ENCODE data around the gene YJEFN3.

Gene YJEFN3

GRCh38 chr19:19534556-19535265 lies 6.0 kb downstream of the YJEFN3 start:
- no peak for DNase-seq
- in situ Hi-C loops (cut with MboI; ENCODE audit: low pct_unique_long_range_greater_than_20kb, low sequenced_read_pairs) = loop anchor here (10.0 to 25.0 kb wide), 2 partner anchors 110 to 403 kb away; partner anchors contain the start of gene GMIP

- DNase-seq = no peak
- in situ Hi-C loops (cut with MboI; ENCODE audit: low pct_unique_long_range_greater_than_20kb, low sequenced_read_pairs) = loop anchor here (10.0 to 25.0 kb wide), 2 partner anchors 109 to 402 kb away; partner anchors contain the start of gene GMIP
Measured at GRCh38 chr19:19535311-19536191, 6.8 kb downstream of the YJEFN3 start.

DNA sequence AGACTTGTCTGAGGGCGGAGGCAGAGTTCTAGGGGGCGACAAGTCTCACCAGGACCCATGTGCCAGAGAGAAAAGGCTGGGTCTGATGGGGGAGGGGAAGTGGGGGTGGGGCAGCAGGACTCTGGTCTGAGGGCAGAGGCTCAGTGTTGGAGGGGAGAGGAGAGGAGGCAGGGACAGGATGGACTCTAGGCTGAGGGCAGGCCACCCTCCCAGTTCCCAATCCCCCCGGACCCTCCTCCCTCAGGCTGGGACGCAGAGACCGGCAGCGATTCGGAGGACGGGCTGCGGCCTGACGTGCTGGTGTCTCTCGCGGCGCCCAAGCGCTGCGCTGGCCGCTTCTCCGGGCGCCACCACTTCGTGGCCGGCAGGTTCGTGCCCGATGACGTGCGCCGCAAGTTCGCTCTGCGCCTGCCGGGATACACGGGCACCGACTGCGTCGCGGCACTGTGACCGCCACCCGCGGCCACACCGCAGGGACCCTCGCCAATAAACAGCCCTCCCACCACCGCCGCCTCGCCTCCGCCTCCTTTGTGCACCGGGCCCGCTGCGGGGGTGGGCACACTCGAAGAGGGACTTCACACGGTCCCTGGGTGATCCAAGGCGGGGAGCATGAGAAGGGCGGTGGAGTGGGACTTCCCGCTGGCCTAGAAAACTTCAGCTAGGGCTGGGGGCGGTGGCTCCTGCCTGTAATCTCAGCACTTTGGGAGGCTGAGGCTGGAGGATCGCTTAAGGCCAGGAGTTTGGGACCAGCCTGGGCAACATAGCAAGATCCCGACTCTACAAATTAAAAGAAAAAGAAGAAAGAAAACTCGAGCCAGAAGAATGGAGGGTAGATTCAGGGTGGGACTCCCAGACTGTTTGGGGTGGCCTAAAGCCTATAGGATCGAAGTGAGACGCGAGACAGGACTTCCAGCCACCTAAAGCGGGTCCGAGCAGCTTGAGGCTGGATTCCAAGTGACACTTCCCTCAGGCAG lies 8.7 kb downstream of the YJEFN3 start:
- in situ Hi-C loops (cut with MboI; ENCODE audit: low pct_unique_long_range_greater_than_20kb, low sequenced_read_pairs) = loop anchor here (10.0 to 25.0 kb wide), 2 partner anchors 107 to 400 kb away; partner anchors contain the start of gene GMIP
- DNase-seq = no peak

- DNase-seq = no peak
- in situ Hi-C loops (cut with MboI; ENCODE audit: low pct_unique_long_range_greater_than_20kb, low sequenced_read_pairs) = loop anchor here (10.0 to 25.0 kb wide), 2 partner anchors 107 to 399 kb away; partner anchors contain the start of gene GMIP
Measured at GRCh38 chr19:19538061-19538784, 9.5 kb downstream of the YJEFN3 start, which contains the start of gene CILP2. Gene CILP2 (plus strand): TSS chr19:19538265. CDS start chr19:19538350, 85 bp downstream.

DNA sequence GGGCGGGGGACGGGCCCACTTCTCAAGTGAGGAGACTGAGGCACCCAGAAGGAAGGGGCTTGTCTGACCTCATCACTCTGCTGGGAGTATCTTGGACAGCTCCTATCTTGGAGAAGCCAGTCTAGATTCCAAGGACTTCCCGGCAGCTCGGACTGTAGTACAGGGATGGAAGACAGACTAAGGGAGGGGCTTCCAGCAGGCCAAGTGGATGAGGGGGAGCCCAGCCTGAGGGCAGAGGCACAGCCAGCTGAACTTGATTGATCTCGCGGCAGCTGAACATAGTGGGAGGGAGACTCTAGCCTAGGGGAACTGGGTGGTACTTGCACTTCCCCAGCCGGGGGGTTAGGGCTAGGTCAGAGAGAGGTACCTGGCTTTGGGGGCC lies 10.1 kb downstream of the YJEFN3 start:
- in situ Hi-C loops (cut with MboI; ENCODE audit: low pct_unique_long_range_greater_than_20kb, low sequenced_read_pairs) = loop anchor here (10.0 to 25.0 kb wide), 2 partner anchors 106 to 399 kb away; partner anchors contain the start of gene GMIP
- DNase-seq = no peak

DNA sequence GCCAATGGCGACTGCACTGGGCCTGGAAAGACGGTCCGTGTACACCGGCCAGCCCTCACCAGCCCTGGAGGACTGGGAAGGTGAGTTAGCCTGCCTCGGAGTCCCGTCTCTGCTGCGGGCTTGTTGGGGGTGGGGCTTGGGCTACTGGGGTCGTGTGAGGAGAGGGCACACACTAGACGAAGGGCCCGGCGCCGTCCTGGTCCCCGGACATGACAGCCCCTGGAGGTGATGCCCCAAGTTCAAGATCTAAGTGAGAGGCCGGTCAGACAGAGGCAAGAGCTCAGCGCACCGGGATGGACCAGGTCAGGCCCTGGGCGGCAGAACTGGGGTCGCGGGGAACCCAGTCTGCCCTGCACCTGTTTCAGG lies 11.0 kb downstream of the YJEFN3 start:
- in situ Hi-C loops (cut with MboI; ENCODE audit: low pct_unique_long_range_greater_than_20kb, low sequenced_read_pairs) = loop anchor here (10.0 to 25.0 kb wide), 2 partner anchors 105 to 398 kb away; partner anchors contain the start of gene GMIP
- no peak for DNase-seq

DNA sequence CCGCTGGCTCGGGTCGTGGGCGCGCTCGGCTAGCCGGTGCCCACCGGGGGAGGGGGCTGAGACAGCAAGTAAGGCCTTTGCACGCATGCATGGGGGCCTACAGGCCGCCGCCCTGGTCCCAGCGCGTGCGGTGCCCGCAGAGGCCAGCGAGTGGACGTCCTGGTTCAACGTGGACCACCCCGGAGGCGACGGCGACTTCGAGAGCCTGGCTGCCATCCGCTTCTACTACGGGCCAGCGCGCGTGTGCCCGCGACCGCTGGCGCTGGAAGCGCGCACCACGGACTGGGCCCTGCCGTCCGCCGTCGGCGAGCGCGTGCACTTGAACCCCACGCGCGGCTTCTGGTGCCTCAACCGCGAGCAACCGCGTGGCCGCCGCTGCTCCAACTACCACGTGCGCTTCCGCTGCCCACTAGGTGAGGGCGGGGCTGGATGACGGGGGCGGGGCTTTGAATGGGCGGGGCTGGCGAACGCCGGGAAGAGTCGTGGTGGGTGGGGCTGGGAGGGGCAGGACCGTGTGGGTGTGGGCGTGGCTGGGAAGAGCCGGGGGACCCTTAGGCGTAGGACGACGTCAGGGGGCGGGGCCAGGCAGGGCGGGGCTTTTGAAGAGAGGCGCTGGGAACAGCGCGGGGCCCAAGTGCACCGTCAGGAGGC lies 11.5 kb downstream of the YJEFN3 start:
- in situ Hi-C loops (cut with MboI; ENCODE audit: low pct_unique_long_range_greater_than_20kb, low sequenced_read_pairs) = loop anchor here (25.0 kb wide), 1 partner anchor 397 kb away; no protein-coding TSS in a partner anchor
- no peak for DNase-seq

GRCh38 chr19:19540715-19541515 lies 12.2 kb downstream of the YJEFN3 start:
- no peak for DNase-seq
- in situ Hi-C loops (cut with MboI; ENCODE audit: low pct_unique_long_range_greater_than_20kb, low sequenced_read_pairs) = loop anchor here (25.0 kb wide), 1 partner anchor 396 kb away; no protein-coding TSS in a partner anchor

DNA sequence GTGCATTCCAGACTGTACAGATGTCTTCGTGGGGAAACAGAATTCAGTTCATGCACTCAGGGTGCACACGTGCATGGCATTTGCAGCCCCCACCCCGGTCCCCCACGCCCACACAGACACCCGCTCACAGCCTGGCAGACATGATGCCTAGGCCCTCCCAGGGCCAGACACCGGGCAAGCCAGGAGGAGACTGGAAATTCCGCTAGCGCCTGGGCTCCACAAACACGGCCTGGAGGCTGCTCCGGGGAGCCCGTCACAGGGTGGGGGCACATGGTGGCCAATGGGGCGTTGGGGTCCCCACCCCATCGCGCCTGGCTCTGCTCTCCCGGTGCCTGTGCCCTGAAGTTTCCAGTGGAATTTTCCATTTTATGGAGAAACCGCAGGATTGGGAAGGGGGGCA lies 12.9 kb downstream of the YJEFN3 start:
- in situ Hi-C loops (cut with MboI; ENCODE audit: low pct_unique_long_range_greater_than_20kb, low sequenced_read_pairs) = loop anchor here (25.0 kb wide), 1 partner anchor 396 kb away; no protein-coding TSS in a partner anchor
- no peak for DNase-seq

DNA sequence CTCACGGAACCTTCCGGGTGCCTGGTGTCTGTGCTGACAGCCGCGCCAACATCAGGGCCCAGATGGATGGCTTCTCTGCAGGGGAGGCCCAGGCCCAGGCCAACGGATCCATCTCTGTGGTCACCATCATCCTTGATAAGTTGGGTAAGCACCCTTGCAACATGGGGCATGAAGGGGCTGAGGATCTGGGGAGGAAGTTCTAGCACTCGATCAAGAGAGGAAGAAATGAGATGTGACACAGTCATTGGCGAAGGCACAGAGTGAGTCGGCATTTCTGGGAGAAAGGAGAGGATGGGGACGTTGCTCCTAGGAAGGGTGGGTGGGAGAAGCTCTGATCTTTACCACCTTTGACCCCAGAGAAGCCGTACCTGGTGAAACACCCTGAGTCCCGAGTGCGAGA lies 13.8 kb downstream of the YJEFN3 start:
- in situ Hi-C loops (cut with MboI; ENCODE audit: low pct_unique_long_range_greater_than_20kb, low sequenced_read_pairs) = loop anchor here (25.0 kb wide), 1 partner anchor 395 kb away; no protein-coding TSS in a partner anchor
- no peak for DNase-seq

DNA sequence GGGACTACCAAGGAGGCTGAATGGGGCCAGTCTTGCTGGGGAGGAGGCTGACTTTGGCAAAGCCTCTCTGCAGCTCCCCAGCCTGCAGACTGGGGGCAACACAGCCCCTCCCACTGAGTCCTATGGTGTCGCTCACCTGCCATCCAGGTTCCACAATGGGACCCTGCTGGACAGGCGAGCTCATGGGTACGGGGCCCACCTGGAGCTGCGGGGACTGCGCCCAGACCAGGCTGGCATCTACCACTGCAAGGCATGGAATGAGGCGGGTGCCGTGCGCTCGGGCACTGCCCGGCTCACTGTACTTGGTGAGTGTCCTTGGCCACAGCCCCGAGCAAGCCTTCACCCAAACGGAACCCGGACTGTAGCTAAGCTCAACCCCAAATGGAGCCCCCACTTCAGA lies 14.4 kb downstream of the YJEFN3 start:
- no peak for DNase-seq
- in situ Hi-C loops (cut with MboI; ENCODE audit: low pct_unique_long_range_greater_than_20kb, low sequenced_read_pairs) = loop anchor here (25.0 kb wide), 1 partner anchor 394 kb away; no protein-coding TSS in a partner anchor

DNA sequence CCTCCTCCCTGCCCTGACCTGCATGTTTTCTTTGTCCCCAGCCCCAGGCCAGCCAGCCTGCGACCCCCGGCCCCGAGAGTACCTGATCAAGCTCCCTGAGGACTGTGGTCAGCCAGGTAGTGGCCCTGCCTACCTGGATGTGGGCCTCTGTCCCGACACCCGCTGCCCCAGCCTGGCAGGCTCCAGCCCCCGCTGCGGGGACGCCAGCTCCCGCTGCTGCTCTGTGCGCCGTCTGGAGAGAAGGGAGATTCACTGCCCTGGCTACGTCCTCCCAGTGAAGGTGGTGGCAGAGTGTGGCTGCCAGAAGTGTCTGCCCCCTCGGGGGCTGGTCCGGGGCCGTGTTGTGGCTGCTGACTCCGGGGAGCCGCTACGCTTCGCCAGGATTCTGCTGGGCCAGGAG lies 14.9 kb downstream of the YJEFN3 start:
- in situ Hi-C loops (cut with MboI; ENCODE audit: low pct_unique_long_range_greater_than_20kb, low sequenced_read_pairs) = loop anchor here (25.0 kb wide), 1 partner anchor 394 kb away; no protein-coding TSS in a partner anchor
- no peak for DNase-seq

DNA sequence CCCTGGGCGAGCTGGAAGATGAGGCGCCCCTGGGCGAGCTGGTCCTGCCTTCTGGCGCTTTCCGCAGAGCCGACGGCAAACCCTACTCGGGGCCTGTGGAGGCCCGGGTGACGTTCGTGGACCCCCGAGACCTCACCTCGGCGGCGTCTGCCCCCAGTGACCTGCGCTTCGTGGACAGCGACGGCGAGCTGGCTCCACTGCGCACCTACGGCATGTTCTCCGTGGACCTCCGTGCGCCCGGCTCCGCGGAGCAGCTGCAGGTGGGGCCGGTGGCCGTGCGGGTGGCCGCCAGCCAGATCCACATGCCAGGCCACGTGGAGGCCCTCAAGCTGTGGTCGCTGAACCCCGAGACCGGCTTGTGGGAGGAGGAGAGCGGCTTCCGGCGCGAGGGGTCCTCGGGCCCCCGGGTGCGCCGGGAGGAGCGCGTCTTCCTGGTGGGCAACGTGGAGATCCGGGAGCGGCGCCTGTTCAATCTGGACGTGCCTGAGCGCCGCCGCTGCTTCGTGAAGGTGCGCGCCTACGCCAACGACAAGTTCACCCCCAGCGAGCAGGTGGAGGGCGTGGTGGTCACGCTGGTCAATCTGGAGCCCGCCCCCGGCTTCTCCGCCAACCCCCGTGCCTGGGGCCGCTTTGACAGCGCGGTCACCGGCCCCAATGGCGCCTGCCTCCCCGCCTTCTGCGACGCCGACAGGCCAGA lies 15.7 kb downstream of the YJEFN3 start:
- no peak for DNase-seq
- in situ Hi-C loops (cut with MboI; ENCODE audit: low pct_unique_long_range_greater_than_20kb, low sequenced_read_pairs) = loop anchor here (25.0 kb wide), 1 partner anchor 393 kb away; no protein-coding TSS in a partner anchor

DNA sequence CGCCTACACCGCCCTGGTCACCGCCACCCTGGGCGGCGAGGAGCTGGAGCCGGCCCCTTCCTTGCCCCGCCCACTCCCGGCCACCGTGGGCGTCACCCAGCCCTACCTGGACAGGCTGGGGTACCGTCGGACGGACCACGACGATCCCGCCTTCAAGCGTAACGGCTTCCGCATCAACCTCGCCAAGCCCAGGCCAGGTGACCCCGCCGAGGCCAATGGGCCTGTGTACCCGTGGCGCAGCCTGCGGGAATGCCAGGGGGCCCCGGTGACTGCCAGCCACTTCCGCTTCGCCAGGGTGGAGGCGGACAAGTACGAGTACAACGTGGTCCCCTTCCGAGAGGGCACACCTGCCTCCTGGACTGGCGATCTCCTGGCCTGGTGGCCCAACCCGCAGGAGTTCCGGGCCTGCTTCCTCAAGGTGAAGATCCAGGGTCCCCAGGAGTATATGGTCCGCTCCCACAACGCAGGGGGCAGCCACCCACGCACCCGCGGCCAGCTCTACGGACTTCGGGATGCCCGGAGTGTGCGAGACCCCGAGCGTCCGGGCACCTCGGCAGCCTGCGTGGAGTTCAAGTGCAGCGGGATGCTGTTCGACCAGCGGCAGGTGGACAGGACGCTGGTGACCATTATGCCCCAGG lies 16.4 kb downstream of the YJEFN3 start:
- in situ Hi-C loops (cut with MboI; ENCODE audit: low pct_unique_long_range_greater_than_20kb, low sequenced_read_pairs) = loop anchor here (25.0 kb wide), 1 partner anchor 392 kb away; no protein-coding TSS in a partner anchor

DNA sequence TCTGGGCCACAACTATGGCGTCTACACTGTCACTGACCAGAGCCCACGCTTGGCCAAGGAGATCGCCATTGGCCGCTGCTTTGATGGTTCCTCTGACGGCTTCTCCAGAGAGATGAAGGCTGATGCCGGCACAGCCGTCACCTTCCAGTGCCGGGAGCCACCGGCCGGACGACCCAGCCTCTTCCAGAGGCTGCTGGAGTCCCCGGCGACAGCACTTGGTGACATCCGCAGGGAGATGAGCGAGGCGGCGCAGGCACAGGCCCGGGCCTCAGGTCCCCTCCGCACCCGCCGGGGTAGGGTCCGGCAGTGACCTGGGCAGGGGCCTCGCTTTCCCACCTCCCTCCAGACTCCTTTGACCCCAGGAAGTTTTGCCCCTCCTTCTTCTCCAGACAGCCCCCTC lies 17.0 kb downstream of the YJEFN3 start:
- in situ Hi-C loops (cut with MboI; ENCODE audit: low pct_unique_long_range_greater_than_20kb, low sequenced_read_pairs) = loop anchor here (25.0 kb wide), 1 partner anchor 392 kb away; no protein-coding TSS in a partner anchor
- no peak for DNase-seq

More for the DNA sequence above, 16.4 kb downstream of the YJEFN3 start:
- DNase-seq = no peak

Data from KBM-7 (cell line).